Measurements from ENCODE around the gene QRICH1. TPM values are rescaled to one million over a fixed set of nuclear protein-coding genes. Genes with fewer than 3 reads are reported as not detected.

QRICH1 gene
- polyA plus RNA-seq, 1 of the 3 experiments (the other 2 are of a cell fraction) = 58.5 TPM

DNA sequence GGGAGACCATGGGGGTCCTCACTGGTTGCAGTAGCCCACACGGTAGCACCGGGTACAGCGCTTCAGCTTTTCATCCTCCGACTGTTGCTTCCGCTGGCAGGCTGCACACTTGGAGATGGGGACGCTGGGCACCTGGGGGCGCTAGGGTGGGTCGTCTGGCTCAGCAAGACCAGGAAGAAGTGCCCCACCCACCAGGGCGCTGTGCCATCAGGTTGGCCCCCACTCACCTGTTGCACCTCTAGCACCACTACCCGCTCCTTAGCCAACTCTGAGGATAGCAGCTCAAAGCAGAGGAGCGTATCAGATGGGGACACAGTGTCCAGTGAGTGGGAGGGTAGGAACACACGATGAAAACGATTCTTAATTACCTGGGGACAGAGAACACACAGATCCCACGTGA, 18.4 kb upstream of the QRICH1 start:
- Histone ChIP-seq H3K9me3 (no peaks in the 10 kb centered on the region), H3K27me3 (ENCODE audit: insufficient read depth) (no peaks in the 10 kb centered on the region), H3K79me2 (ENCODE audit: insufficient read depth) (no peaks in the 10 kb centered on the region), H4K20me1 (ENCODE audit: insufficient read depth) (no peaks in the 10 kb centered on the region), H3F3A (replicated peaks; ENCODE audit: insufficient read depth) (no peaks in the 10 kb centered on the region), H2AFZ (ENCODE audit: low read depth) (no peak overlapping the region), H3K36me3 (replicated peaks in 1 of 2; ENCODE audit: control insufficient read depth in 1 of 2, insufficient read depth in 2 of 2, low read length in 1 of 2) (peaks cover 17 to 90% of the 10 kb centered on the region in 2 experiments), H3K4me2 (no peak overlapping the region), H3K9ac (no peak overlapping the region), H3K9me2 (no peaks in the 10 kb centered on the region), H3K4me1 (ENCODE audit: control insufficient read depth in 1 of 2, insufficient read depth in 2 of 2, low read depth in 1 of 2, low read length in 1 of 2) (no peaks in the 10 kb centered on the region), H3K27ac (ENCODE audit: low read depth in 2 of 2, low read length in 1 of 2) (no peak overlapping the region), H3K4me3 (ENCODE audit: low read depth in 2 of 2, low read length in 1 of 2) (no peak overlapping the region)
- POLR2A ChIA-PET = interaction anchor here (1.1 kb wide), 1 partner anchor 18 kb away, joined by 5 read pairs; the partner anchor contains the start of gene QRICH1
- CTCF ChIA-PET = interaction anchor here (0.6 to 1.5 kb wide), 4 partner anchors 20 to 1274 kb away, joined by 3 read pairs; no protein-coding TSS in a partner anchor
- TF ChIP-seq RAD21 (IDR thresholded peaks at IDR 0.05; ENCODE audit: low read length) = no peak
- TF ChIP-seq RCOR1 (IDR thresholded peaks at IDR 0.05; ENCODE audit: low read length) = no peak
- no peak for TF ChIP-seq YY1 (IDR thresholded peaks at IDR 0.05; ENCODE audit: low read depth)
- no peak for TF ChIP-seq TCF12 (IDR thresholded peaks at IDR 0.05)
- TF ChIP-seq, protein P1, sequence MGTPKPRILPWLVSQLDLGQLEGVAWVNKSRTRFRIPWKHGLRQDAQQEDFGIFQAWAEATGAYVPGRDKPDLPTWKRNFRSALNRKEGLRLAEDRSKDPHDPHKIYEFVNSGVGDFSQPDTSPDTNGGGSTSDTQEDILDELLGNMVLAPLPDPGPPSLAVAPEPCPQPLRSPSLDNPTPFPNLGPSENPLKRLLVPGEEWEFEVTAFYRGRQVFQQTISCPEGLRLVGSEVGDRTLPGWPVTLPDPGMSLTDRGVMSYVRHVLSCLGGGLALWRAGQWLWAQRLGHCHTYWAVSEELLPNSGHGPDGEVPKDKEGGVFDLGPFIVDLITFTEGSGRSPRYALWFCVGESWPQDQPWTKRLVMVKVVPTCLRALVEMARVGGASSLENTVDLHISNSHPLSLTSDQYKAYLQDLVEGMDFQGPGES (IDR thresholded peaks at IDR 0.05; ENCODE audit: low read depth, low read length) = no peak
- TF ChIP-seq, protein P2, sequence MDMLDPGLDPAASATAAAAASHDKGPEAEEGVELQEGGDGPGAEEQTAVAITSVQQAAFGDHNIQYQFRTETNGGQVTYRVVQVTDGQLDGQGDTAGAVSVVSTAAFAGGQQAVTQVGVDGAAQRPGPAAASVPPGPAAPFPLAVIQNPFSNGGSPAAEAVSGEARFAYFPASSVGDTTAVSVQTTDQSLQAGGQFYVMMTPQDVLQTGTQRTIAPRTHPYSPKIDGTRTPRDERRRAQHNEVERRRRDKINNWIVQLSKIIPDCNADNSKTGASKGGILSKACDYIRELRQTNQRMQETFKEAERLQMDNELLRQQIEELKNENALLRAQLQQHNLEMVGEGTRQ (IDR thresholded peaks at IDR 0.05; ENCODE audit: borderline replicate concordance, low read depth, low read length) = no peak
- TF ChIP-seq TAF1 (IDR thresholded peaks at IDR 0.05; ENCODE audit: borderline replicate concordance, low read depth, low read length) = no peak
- no peak for TF ChIP-seq RXRA (IDR thresholded peaks at IDR 0.05; ENCODE audit: borderline replicate concordance, low read depth)
- no peak for TF ChIP-seq GABPA (IDR thresholded peaks at IDR 0.05; ENCODE audit: low read depth)
- TF ChIP-seq NRF1 (IDR thresholded peaks at IDR 0.05; ENCODE audit: low read depth, low read length) = no peak
- no peak for TF ChIP-seq JUND (IDR thresholded peaks at IDR 0.05)
- TF ChIP-seq NFIC (IDR thresholded peaks at IDR 0.05; ENCODE audit: borderline replicate concordance) = no peak
- no peak for TF ChIP-seq RFX5 (IDR thresholded peaks at IDR 0.05; ENCODE audit: low read length)
- TF ChIP-seq EZH2phosphoT487 (IDR thresholded peaks at IDR 0.05; ENCODE audit: borderline replicate concordance, low read depth) = no peak
- WGBS (ENCODE audit: low lambda C conversion rate) = 87% methylated on average over 11 of the region's 14 CpGs
- no peak for DNase-seq

DNA sequence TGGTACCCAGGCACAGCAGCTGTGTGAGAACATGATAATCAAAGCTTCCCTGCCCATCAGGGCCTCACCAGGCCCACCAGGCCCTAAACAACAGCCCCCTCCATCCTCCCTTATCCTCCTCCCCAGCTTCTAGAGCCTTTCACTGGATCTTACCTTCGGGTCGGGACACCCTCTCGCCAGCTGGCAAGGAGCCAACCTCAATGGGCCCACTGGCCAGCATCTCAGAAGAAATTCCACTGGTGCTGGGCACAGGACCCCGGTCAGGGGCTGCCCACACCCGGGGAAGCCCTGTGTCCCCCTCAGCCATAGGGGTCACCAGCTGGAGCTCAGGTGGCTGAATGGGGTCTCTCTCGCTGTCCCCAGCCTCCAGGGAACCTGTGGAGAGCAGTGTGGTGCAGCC, 17.5 kb upstream of the QRICH1 start:
- Histone ChIP-seq H3K9me3 (no peaks in the 10 kb centered on the region), H3K4me2 (no peak overlapping the region), H3K9me2 (no peaks in the 10 kb centered on the region), H3K79me2 (ENCODE audit: insufficient read depth) (no peaks in the 10 kb centered on the region), H2AFZ (ENCODE audit: low read depth) (no peak overlapping the region), H3K27ac (ENCODE audit: low read depth in 2 of 2, low read length in 1 of 2) (no peak overlapping the region), H3K4me3 (ENCODE audit: low read depth in 2 of 2, low read length in 1 of 2) (no peak overlapping the region), H3K4me1 (ENCODE audit: control insufficient read depth in 1 of 2, insufficient read depth in 2 of 2, low read depth in 1 of 2, low read length in 1 of 2) (peaks cover 0 to under 1% of the 10 kb centered on the region in 2 experiments; a peak in 1 of 4 replicates), H3K27me3 (ENCODE audit: insufficient read depth) (no peaks in the 10 kb centered on the region), H4K20me1 (ENCODE audit: insufficient read depth) (no peaks in the 10 kb centered on the region), H3K9ac (no peak overlapping the region), H3F3A (replicated peaks; ENCODE audit: insufficient read depth) (no peaks in the 10 kb centered on the region), H3K36me3 (replicated peaks in 1 of 2; ENCODE audit: control insufficient read depth in 1 of 2, insufficient read depth in 2 of 2, low read length in 1 of 2) (peaks cover 14 to 81% of the 10 kb centered on the region in 2 experiments)
- no peak for DNase-seq
- 77% methylated on average over 4 of the region's 6 CpGs for WGBS (ENCODE audit: low lambda C conversion rate)
- POLR2A ChIA-PET = interaction anchor here (1.5 kb wide), 1 partner anchor 9 kb away, joined by 3 read pairs; the partner anchor contains the start of gene USP19
- CTCF ChIA-PET = interaction anchor here (1.0 to 1.2 kb wide), 2 partner anchors 19 to 59 kb away, joined by 3 read pairs; no protein-coding TSS in a partner anchor
- TF ChIP-seq, protein P3, sequence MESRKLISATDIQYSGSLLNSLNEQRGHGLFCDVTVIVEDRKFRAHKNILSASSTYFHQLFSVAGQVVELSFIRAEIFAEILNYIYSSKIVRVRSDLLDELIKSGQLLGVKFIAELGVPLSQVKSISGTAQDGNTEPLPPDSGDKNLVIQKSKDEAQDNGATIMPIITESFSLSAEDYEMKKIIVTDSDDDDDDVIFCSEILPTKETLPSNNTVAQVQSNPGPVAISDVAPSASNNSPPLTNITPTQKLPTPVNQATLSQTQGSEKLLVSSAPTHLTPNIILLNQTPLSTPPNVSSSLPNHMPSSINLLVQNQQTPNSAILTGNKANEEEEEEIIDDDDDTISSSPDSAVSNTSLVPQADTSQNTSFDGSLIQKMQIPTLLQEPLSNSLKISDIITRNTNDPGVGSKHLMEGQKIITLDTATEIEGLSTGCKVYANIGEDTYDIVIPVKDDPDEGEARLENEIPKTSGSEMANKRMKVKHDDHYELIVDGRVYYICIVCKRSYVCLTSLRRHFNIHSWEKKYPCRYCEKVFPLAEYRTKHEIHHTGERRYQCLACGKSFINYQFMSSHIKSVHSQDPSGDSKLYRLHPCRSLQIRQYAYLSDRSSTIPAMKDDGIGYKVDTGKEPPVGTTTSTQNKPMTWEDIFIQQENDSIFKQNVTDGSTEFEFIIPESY (IDR thresholded peaks at IDR 0.05; ENCODE audit: borderline replicate concordance, low read depth) = no peak
- TF ChIP-seq, protein P4, sequence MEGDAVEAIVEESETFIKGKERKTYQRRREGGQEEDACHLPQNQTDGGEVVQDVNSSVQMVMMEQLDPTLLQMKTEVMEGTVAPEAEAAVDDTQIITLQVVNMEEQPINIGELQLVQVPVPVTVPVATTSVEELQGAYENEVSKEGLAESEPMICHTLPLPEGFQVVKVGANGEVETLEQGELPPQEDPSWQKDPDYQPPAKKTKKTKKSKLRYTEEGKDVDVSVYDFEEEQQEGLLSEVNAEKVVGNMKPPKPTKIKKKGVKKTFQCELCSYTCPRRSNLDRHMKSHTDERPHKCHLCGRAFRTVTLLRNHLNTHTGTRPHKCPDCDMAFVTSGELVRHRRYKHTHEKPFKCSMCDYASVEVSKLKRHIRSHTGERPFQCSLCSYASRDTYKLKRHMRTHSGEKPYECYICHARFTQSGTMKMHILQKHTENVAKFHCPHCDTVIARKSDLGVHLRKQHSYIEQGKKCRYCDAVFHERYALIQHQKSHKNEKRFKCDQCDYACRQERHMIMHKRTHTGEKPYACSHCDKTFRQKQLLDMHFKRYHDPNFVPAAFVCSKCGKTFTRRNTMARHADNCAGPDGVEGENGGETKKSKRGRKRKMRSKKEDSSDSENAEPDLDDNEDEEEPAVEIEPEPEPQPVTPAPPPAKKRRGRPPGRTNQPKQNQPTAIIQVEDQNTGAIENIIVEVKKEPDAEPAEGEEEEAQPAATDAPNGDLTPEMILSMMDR (IDR thresholded peaks at IDR 0.05) = no peak
- TF ChIP-seq RAD21 (IDR thresholded peaks at IDR 0.05; ENCODE audit: low read length) (no peak), TCF12 (IDR thresholded peaks at IDR 0.05) (no peak), RXRA (IDR thresholded peaks at IDR 0.05; ENCODE audit: borderline replicate concordance, low read depth) (no peak), FOXM1 (IDR thresholded peaks at IDR 0.05; ENCODE audit: low read depth) (no peak), JUND (IDR thresholded peaks at IDR 0.05) (no peak), TAF1 (IDR thresholded peaks at IDR 0.05; ENCODE audit: borderline replicate concordance, low read depth, low read length) (no peak), EP300 (IDR thresholded peaks at IDR 0.05; ENCODE audit: borderline replicate concordance in 1 of 2, low read depth in 1 of 2, low read length in 1 of 2) (no peak), YY1 (IDR thresholded peaks at IDR 0.05; ENCODE audit: low read depth) (no peak), EZH2phosphoT487 (IDR thresholded peaks at IDR 0.05; ENCODE audit: borderline replicate concordance, low read depth) (no peak), RFX5 (IDR thresholded peaks at IDR 0.05; ENCODE audit: low read length) (no peak)
- TF ChIP-seq, protein P5, sequence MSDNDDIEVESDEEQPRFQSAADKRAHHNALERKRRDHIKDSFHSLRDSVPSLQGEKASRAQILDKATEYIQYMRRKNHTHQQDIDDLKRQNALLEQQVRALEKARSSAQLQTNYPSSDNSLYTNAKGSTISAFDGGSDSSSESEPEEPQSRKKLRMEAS (IDR thresholded peaks at IDR 0.05; ENCODE audit: low read depth) = no peak
- TF ChIP-seq, protein P6, sequence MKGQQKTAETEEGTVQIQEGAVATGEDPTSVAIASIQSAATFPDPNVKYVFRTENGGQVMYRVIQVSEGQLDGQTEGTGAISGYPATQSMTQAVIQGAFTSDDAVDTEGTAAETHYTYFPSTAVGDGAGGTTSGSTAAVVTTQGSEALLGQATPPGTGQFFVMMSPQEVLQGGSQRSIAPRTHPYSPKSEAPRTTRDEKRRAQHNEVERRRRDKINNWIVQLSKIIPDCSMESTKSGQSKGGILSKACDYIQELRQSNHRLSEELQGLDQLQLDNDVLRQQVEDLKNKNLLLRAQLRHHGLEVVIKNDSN (IDR thresholded peaks at IDR 0.05; ENCODE audit: borderline replicate concordance, low read depth) = no peak

All from SK-N-SH (cell line).